Loucy (cell line): ENCODE measurements around the gene HPS1.

Experiments used
- H2AFZ ChIP-seq: fragments of 200-600 bp; sonication (generic); 2 replicates; pipeline ENCODE4 v1.6.0; 2016; ENCODE audit warnings: antibody characterized with exemption, mild to moderate bottlenecking, low read length, moderate library complexity
- H3F3A ChIP-seq: fragments of 200-600 bp; 2 replicates; pipeline ENCODE4 v1.6.0; 2016; ENCODE audit warnings: antibody characterized with exemption, low read depth, mild to moderate bottlenecking
- H3K27me3 ChIP-seq: fragments of 200-600 bp; sonication (generic); 2 replicates; pipeline ENCODE4 v1.6.1; 2014; ENCODE audit warnings: low read length, mild to moderate bottlenecking; ENCODE audit not compliant: insufficient read depth, poor library complexity, severe bottlenecking
- H3K36me3 ChIP-seq: fragments of 200-600 bp; sonication (generic); 2 replicates; pipeline ENCODE4 v1.6.1; 2016; ENCODE audit warnings: low read length; ENCODE audit not compliant: insufficient read depth
- H3K4me1 ChIP-seq: fragments of 200-600 bp; sonication (generic); 2 replicates; pipeline ENCODE4 v1.5.1; 2014; ENCODE audit warnings: low read length, mild to moderate bottlenecking; ENCODE audit not compliant: insufficient read depth, poor library complexity, severe bottlenecking
- H3K4me2 ChIP-seq: fragments of 200-600 bp; sonication (generic); 2 replicates; pipeline ENCODE4 v1.6.0; 2014; ENCODE audit warnings: antibody characterized with exemption, low read length, low read depth, mild to moderate bottlenecking; ENCODE audit not compliant: poor library complexity, severe bottlenecking
- H3K4me3 ChIP-seq: fragments of 200-600 bp; sonication (generic); 2 replicates; pipeline ENCODE4 v1.5.1; 2014; ENCODE audit warnings: low read length, mild to moderate bottlenecking, mixed read lengths; ENCODE audit not compliant: poor library complexity, severe bottlenecking
- H3K79me2 ChIP-seq: fragments of 200-600 bp; sonication (generic); 2 replicates; pipeline ENCODE4 v1.6.1; 2014; ENCODE audit warnings: low read length; ENCODE audit not compliant: insufficient read depth
- H3K9ac ChIP-seq: fragments of 200-600 bp; sonication (generic); 2 replicates; pipeline ENCODE4 v1.6.0; 2014; ENCODE audit warnings: mild to moderate bottlenecking, low read depth, low read length, moderate library complexity; ENCODE audit not compliant: poor library complexity, severe bottlenecking
- H3K9me2 ChIP-seq: fragments of 200-600 bp; sonication (generic); replicated peaks from 2 replicates; pipeline ENCODE4 v1.6.1; 2016; ENCODE audit warnings: low read depth, low read length, mixed read lengths
- H3K9me3 ChIP-seq: fragments of 200-600 bp; sonication (generic); 2 replicates; pipeline ENCODE4 v1.6.1; 2014; ENCODE audit warnings: mild to moderate bottlenecking, antibody characterized with exemption, low read length, low read depth; ENCODE audit not compliant: insufficient read depth
- H4K20me1 ChIP-seq: fragments of 200-600 bp; sonication (generic); 2 replicates; pipeline ENCODE4 v1.6.0; 2014; ENCODE audit warnings: antibody characterized with exemption, low read length, mild to moderate bottlenecking; ENCODE audit not compliant: insufficient read depth, poor library complexity, severe bottlenecking
- CTCF ChIP-seq: fragments of 200-600 bp; sonication (generic); conservative IDR thresholded peaks from 2 replicates; pipeline ENCODE4 v1.5.1; 2014; ENCODE audit warnings: mild to moderate bottlenecking, antibody characterized with exemption, low read length
- EZH2phosphoT487 ChIP-seq: fragments of 200-600 bp; IDR thresholded peaks from 2 replicates; pipeline ENCODE4 v1.6.1; 2018; ENCODE audit warnings: antibody characterized with exemption, mild to moderate bottlenecking, moderate library complexity, borderline replicate concordance

Gene HPS1

GRCh38 chr10:98370831-98371820 is 75.6 kb downstream of the HPS1 start:
- H3K9me3 ChIP-seq: no peaks in the 10 kb centered on the region
- H2AFZ ChIP-seq: no peak overlapping the region
- H3K36me3 ChIP-seq: no peaks in the 10 kb centered on the region
- no peaks in the 10 kb centered on the region for H3K4me1 ChIP-seq
- H3K9ac ChIP-seq: no peak overlapping the region
- no peaks in the 10 kb centered on the region for H3K79me2 ChIP-seq
- no peak overlapping the region for H3K4me2 ChIP-seq
- H3K27me3 ChIP-seq: no peaks in the 10 kb centered on the region
- no peaks in the 10 kb centered on the region for H4K20me1 ChIP-seq
- H3K9me2 ChIP-seq: no peaks in the 10 kb centered on the region
- TF ChIP-seq EZH2phosphoT487 (no peak), CTCF (no peak)
- H3K4me3 ChIP-seq: no peak overlapping the region
- no peaks in the 10 kb centered on the region for H3F3A ChIP-seq

GRCh38 chr10:98369801-98370200 is 76.9 kb downstream of the HPS1 start:
- no peak for TF ChIP-seq EZH2phosphoT487
- TF ChIP-seq CTCF: no peak
- H3K4me3 ChIP-seq: no peak overlapping the region
- no peak overlapping the region for H3K4me2 ChIP-seq
- H3K27me3 ChIP-seq: no peaks in the 10 kb centered on the region
- H3K79me2 ChIP-seq: no peaks in the 10 kb centered on the region
- H4K20me1 ChIP-seq: no peaks in the 10 kb centered on the region
- no peaks in the 10 kb centered on the region for H3K36me3 ChIP-seq
- no peaks in the 10 kb centered on the region for H3K9me3 ChIP-seq
- H3K9ac ChIP-seq: no peak overlapping the region
- H3K4me1 ChIP-seq: no peaks in the 10 kb centered on the region
- no peaks in the 10 kb centered on the region for H3F3A ChIP-seq
- H3K9me2 ChIP-seq: no peaks in the 10 kb centered on the region
- no peak overlapping the region for H2AFZ ChIP-seq

DNA sequence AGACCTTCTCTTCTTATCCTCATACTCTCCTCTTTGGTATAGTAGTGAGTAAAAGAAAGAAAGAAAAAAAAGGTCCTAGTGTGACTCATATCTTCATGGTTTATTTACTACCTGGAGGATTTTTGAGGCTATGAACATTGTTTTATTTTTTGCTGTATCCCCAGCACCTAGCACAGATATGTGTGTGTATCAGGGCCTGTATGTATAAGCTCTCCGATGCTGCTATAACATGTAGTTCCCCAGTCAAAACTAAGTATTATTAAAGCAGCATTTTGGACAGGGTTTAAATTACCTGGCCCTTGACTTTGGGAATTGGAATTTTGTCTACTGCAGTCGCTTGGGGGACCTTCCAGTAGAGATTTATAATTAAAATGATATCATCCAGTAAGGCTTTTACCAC is 78.1 kb downstream of the HPS1 start:
- Histone ChIP-seq H3K9me3 (no peaks in the 10 kb centered on the region), H4K20me1 (no peaks in the 10 kb centered on the region), H3K9me2 (no peaks in the 10 kb centered on the region), H2AFZ (no peak overlapping the region), H3K4me2 (no peak overlapping the region), H3K79me2 (no peaks in the 10 kb centered on the region), H3F3A (no peaks in the 10 kb centered on the region), H3K4me3 (no peak overlapping the region), H3K36me3 (no peaks in the 10 kb centered on the region), H3K4me1 (no peaks in the 10 kb centered on the region), H3K9ac (no peak overlapping the region), H3K27me3 (no peaks in the 10 kb centered on the region)
- TF ChIP-seq EZH2phosphoT487: no peak
- TF ChIP-seq CTCF: no peak
